ENCODE measurements around the gene RNF207. TPM values are rescaled to one million over a fixed set of nuclear protein-coding genes. Genes with fewer than 3 reads are reported as not detected.

RNF207 gene
- total RNA-seq, 4 donors from 2014 or later, result 2.1 to 41.1 (median 20.5) TPM

DNA sequence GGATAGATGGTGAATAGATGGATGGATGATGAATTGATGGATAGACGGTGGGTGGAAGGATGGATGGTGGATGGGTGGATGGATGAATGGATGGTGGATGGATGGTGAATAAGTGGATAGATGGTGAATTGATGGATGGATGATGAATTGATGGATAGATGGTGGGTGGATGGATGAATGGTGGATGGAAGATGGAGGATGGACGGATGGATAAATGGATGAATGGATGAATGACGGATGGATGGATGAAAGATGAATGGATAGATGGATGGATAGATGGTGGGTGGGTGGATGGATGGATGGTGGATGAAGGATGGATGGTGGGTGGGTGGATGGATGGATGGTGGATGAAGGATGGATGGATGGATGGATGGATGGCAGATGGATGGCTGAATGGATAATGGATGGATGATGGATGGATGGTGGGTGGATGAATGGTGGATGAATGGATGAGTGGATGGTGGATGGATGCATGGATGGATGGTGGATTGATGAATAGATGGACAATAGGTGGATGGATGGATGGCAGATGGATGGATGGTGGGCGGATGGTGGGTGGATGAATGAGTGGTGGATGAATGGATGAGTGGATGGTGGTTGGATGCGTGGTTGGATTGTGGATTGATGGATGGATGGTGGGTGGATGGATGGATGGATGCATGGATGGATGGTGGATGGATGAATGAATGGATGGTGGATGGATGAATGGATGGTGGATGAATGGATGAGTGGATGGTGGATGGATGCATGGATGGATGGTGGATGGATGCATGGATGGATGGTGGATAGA lies 31.1 kb upstream of the RNF207 start:
- no peaks in the 10 kb centered on the region for H3K36me3 ChIP-seq
- peaks cover 7 to 25% of the 10 kb centered on the region in 2 donors for H3K27me3 ChIP-seq
- intact Hi-C loops (cut with DNase I; ENCODE audit: low total_unique reads), result no loop called here
- TF ChIP-seq, protein P1, sequence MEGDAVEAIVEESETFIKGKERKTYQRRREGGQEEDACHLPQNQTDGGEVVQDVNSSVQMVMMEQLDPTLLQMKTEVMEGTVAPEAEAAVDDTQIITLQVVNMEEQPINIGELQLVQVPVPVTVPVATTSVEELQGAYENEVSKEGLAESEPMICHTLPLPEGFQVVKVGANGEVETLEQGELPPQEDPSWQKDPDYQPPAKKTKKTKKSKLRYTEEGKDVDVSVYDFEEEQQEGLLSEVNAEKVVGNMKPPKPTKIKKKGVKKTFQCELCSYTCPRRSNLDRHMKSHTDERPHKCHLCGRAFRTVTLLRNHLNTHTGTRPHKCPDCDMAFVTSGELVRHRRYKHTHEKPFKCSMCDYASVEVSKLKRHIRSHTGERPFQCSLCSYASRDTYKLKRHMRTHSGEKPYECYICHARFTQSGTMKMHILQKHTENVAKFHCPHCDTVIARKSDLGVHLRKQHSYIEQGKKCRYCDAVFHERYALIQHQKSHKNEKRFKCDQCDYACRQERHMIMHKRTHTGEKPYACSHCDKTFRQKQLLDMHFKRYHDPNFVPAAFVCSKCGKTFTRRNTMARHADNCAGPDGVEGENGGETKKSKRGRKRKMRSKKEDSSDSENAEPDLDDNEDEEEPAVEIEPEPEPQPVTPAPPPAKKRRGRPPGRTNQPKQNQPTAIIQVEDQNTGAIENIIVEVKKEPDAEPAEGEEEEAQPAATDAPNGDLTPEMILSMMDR (IDR thresholded peaks at IDR 0.05), result no peak
- TF ChIP-seq POLR2A (IDR thresholded peaks at IDR 0.05), result no peak
- no peak overlapping the region for H3K27ac ChIP-seq
- H3K4me1 ChIP-seq, result peaks cover 0 to 13% of the 10 kb centered on the region in 2 donors
- H3K4me3 ChIP-seq, result no peak overlapping the region
- H3K9me3 ChIP-seq, result no peaks in the 10 kb centered on the region
- DNase-seq, result no peak

DNA sequence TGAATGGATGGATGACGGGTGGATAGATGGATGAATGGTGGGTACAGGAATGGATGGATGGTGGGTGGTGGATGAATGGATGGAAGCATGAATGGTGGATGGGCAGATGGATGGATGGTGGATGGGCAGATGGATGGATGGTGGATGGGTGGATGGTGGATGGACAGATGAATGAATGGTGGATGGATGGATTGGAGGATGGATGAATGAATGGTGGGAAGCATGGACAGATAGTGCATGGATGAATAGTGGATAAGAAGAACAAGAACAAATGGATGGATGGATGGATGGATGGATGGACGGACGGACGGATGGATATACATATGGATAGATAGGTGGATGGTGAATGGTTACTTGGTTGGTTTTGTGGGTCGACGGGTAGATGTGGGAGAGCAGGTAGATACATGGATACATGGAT lies 30.5 kb upstream of the RNF207 start:
- Histone ChIP-seq H3K36me3 (no peaks in the 10 kb centered on the region), H3K4me3 (no peak overlapping the region), H3K9me3 (no peaks in the 10 kb centered on the region), H3K4me1 (peaks cover 0 to 19% of the 10 kb centered on the region in 2 donors), H3K27ac (no peak overlapping the region), H3K27me3 (peaks cover 7 to 25% of the 10 kb centered on the region in 2 donors)
- no peak for DNase-seq
- intact Hi-C loops (cut with DNase I; ENCODE audit: low total_unique reads), result no loop called here
- TF ChIP-seq, protein P1 (IDR thresholded peaks at IDR 0.05), result no peak
- no peak for TF ChIP-seq POLR2A (IDR thresholded peaks at IDR 0.05)

DNA sequence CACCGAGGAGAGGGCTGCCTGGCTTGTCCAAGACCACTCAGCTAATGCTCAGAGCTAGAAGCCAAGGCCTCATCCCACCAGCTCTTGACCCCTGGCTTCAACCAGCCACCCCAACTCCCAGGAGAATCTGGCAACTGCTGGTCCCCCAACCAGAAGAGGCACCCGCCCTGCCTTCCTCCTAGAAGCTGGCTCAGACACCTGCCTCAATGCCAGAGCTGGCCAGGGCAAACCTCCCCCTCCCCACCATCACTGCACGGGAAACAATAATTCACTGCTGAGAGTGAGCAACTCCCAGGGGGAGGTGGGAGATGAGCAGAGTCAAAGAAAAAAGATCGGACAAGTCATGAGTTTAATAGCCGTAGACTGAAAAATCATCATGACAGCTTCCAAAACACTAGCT lies 29.1 kb upstream of the RNF207 start:
- intact Hi-C loops (cut with DNase I; ENCODE audit: low total_unique reads), result no loop called here
- H3K36me3 ChIP-seq, result no peaks in the 10 kb centered on the region
- H3K27me3 ChIP-seq, result peaks cover 7 to 25% of the 10 kb centered on the region in 2 donors
- peaks cover 0 to 24% of the 10 kb centered on the region in 2 donors for H3K4me1 ChIP-seq
- H3K27ac ChIP-seq, result no peak overlapping the region
- TF ChIP-seq POLR2A (IDR thresholded peaks at IDR 0.05), result no peak
- TF ChIP-seq, protein P1 (IDR thresholded peaks at IDR 0.05), result no peak
- H3K4me3 ChIP-seq, result no peak overlapping the region
- H3K9me3 ChIP-seq, result no peaks in the 10 kb centered on the region
- no peak for DNase-seq

DNA sequence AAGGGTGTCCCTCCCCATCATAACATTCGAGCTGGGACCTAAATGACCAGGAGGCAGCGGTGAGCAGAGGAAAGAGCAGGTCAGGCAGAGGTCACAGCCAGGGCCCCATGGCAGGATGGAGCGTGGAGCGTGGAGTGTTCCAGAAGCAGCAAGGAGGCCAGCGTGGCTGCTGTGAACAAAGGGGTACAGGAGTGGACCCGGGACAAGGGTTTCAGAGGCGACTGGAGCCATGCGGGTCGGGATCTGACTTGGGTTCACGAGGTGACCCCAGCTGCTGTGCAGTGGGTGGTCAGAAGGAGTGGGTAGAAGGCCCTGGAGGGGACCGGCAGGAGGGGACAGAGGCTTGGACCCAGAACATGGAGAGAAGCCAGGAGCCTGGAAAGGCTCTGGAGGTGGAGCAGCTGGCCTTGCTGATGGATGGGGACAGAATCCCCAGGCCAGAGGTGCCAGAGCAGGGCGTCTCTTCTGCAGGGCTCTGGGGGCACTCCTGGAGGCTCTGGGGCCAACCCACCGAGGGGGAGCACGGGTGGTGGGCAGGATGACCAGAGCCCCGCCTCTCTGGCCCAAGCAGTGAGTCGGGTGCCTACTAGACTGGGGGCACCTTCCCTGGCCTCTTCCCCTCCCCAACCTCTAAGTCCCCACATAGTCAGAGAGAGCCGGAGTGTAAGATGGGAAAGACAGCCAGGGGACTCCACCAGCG lies 28.1 kb upstream of the RNF207 start:
- Histone ChIP-seq H3K4me1 (peaks cover 0 to 24% of the 10 kb centered on the region in 2 donors), H3K27me3 (peaks cover 7 to 25% of the 10 kb centered on the region in 2 donors), H3K36me3 (no peaks in the 10 kb centered on the region), H3K27ac (no peak overlapping the region), H3K9me3 (no peaks in the 10 kb centered on the region), H3K4me3 (no peak overlapping the region)
- no peak for DNase-seq
- intact Hi-C loops (cut with DNase I; ENCODE audit: low total_unique reads), result no loop called here
- TF ChIP-seq, protein P1 (IDR thresholded peaks at IDR 0.05), result no peak
- no peak for TF ChIP-seq POLR2A (IDR thresholded peaks at IDR 0.05)
